Measurements from ENCODE around the gene MMP10.

MMP10 gene

DNA sequence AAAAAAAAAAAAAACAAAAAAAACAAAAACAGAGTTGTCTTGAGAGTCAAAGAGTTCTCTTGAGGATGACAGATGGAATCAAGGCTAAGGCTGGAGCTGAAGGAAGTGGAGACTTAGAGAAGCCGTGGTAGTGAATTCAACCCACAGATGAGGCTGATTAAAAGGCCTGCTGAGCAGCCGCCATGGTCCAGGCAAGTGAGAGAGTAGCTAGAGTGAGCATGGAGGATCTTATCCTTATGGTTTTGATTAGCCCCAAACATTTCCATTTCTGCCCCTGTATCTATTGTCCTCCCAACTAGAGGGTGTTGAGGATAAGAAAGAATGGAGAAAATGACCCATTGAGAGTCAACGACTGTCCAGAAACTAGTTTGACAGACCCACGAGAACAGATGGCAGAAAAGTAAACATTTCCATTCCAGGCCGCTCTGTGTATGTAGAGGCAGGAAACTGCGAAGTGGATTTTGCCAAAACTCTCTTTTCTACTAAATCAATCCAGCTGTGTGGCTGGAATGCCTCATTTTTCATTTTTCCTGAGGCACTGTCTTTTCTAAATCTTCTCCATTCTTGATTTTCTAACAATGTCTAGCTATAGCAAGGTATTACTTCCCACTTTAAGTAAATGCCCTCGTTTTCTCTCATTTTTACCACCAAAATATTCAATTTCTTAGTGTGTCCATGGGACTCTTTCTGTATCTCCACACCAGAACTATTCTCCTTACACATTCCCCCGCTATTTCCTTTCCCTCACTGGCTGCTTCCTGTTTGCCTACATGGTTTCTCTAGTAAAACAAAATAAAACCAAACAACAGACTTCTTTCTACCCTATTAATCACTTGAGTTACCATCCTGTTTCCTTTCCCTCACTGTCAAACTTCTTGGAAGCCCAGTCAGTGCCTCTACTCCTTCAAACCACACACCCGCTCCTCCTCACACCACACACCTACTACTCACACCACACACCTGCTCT lies 50.3 kb downstream of the MMP10 start:
- no peak for DNase-seq (ENCODE audit: low read depth in 2 of 3, low spot score in 2 of 3)

- DNase-seq (ENCODE audit: low read depth in 2 of 3, low spot score in 2 of 3), result no peak
Measured at GRCh38 chr11:102727890-102728289, 52.5 kb downstream of the MMP10 start.

- DNase-seq (ENCODE audit: low read depth in 2 of 3, low spot score in 2 of 3), result no peak
Measured at GRCh38 chr11:102724904-102725500, 55.4 kb downstream of the MMP10 start, which contains the start of gene MMP8. TSS of gene MMP8 (minus strand) at chr11:102724954. CDS start at chr11:102724855, 99 bp downstream.

GRCh38 chr11:102722821-102723220 lies 57.6 kb downstream of the MMP10 start:
- no peak for DNase-seq (ENCODE audit: low read depth in 2 of 3, low spot score in 2 of 3)

Data from activated CD8-positive, alpha-beta memory T cell treated with anti-CD3 and anti-CD28 coated beads for 48 hours (primary cell).